IMR-90 (cell line): ENCODE data around the gene RNPEP. TPM values are rescaled to one million over a fixed set of nuclear protein-coding genes. Genes with fewer than 3 reads are reported as not detected.
A peak's percentile ranks its signal among the peaks of the same experiment; 100 is the strongest.

Source experiments
- ATAC-seq: fragments of 200-7000 bp; cut with Tn5 transposase; 2 replicates; pipeline ENCODE4 v1.9.1; 2020; ENCODE audit warnings: low read depth, mild to moderate bottlenecking, moderate library complexity
- BruUV-seq: library from RNA; stranded (reverse); fragments of 400-500 nt; replicated peaks from 2 replicates; lab custom pipeline; 2021; lab: Mats Ljungman, UMichigan
- CTCF ChIA-PET: fragments of 300-600 bp; formaldehyde crosslinking; extraction: SDS; loops from one replicate; lab custom pipeline; 2021; ENCODE audit warnings: antibody characterized with exemption; lab: Yijun Ruan, JAX
- POLR2A ChIA-PET: fragments of 300-600 bp; sonication (Branson Sonifier 250); formaldehyde crosslinking; loops from one replicate; lab custom pipeline; 2022; ENCODE audit warnings: antibody characterized with exemption; ENCODE audit not compliant: unreplicated experiment; lab: Charles Lee
- DNase-seq: peaks from one replicate; pipeline ENCODE4 v3.0.0; 2013
- H2AFZ ChIP-seq: replicated peaks from 2 replicates; pipeline ENCODE3; 2013; ENCODE audit warnings: low read length, mild to moderate bottlenecking; ENCODE audit not compliant: poor library complexity
- H2AK5ac ChIP-seq: 2 replicates; pipeline ENCODE4 v1.6.1; 2013; ENCODE audit warnings: low read depth, low read length, inconsistent platforms
- H2AK9ac ChIP-seq: replicated peaks from 2 replicates; pipeline ENCODE3; 2013; ENCODE audit warnings: mild to moderate bottlenecking, low read depth, low read length, moderate library complexity; ENCODE audit not compliant: poor library complexity
- H2BK120ac ChIP-seq: 2 replicates; pipeline ENCODE4 v1.6.1; 2013; ENCODE audit warnings: low read depth, low read length, inconsistent platforms
- H2BK15ac ChIP-seq: 3 replicates; pipeline ENCODE4 v1.6.1; 2013; ENCODE audit warnings: low read depth, low read length, inconsistent platforms
- H2BK20ac ChIP-seq: 2 replicates; pipeline ENCODE4 v1.6.1; 2013; ENCODE audit warnings: low read depth, mild to moderate bottlenecking, inconsistent platforms, low read length, moderate library complexity
- H2BK5ac ChIP-seq: 2 replicates; pipeline ENCODE4 v1.6.1; 2013; ENCODE audit warnings: mild to moderate bottlenecking, low read depth, low read length, inconsistent platforms; ENCODE audit not compliant: poor library complexity, severe bottlenecking
- H3K14ac ChIP-seq: replicated peaks from 2 replicates; pipeline ENCODE4 v1.6.1; 2013; ENCODE audit warnings: low read depth, low read length, inconsistent platforms
- H3K18ac ChIP-seq: 2 replicates; pipeline ENCODE4 v1.6.1; 2013; ENCODE audit warnings: low read depth, low read length, control low read depth
- H3K23ac ChIP-seq: 2 replicates; pipeline ENCODE4 v1.6.1; 2013; ENCODE audit warnings: low read depth, low read length, inconsistent platforms
- H3K27ac ChIP-seq: 2 replicates; pipeline ENCODE4 v1.5.1; 2013; ENCODE audit warnings: mild to moderate bottlenecking, control low read depth, low read length; ENCODE audit not compliant: insufficient read depth
- H3K27me3 ChIP-seq: 2 replicates; pipeline ENCODE4 v1.6.1; 2013; ENCODE audit warnings: low read length; ENCODE audit not compliant: control insufficient read depth, insufficient read depth
- H3K36me3 ChIP-seq: 2 replicates; pipeline ENCODE4 v1.6.1; 2013; ENCODE audit warnings: low read length, mixed read lengths; ENCODE audit not compliant: control insufficient read depth, insufficient read depth
- H3K4ac ChIP-seq: 2 replicates; pipeline ENCODE4 v1.6.1; 2013; ENCODE audit warnings: low read depth, low read length, inconsistent platforms
- H3K4me1 ChIP-seq: 2 replicates; pipeline ENCODE4 v1.6.1; 2013; ENCODE audit warnings: low read length, mixed read lengths; ENCODE audit not compliant: control insufficient read depth, insufficient read depth
- H3K4me2 ChIP-seq: 2 replicates; pipeline ENCODE4 v1.6.1; 2013; ENCODE audit warnings: low read depth, mild to moderate bottlenecking, control low read depth, low read length, moderate library complexity
- H3K4me3 ChIP-seq: 2 replicates; pipeline ENCODE4 v1.5.1; 2013; ENCODE audit warnings: low read depth, mild to moderate bottlenecking, control low read depth, low read length, moderate library complexity; ENCODE audit not compliant: insufficient read depth
- H3K56ac ChIP-seq: 2 replicates; pipeline ENCODE4 v1.6.1; 2013; ENCODE audit warnings: low read length, inconsistent platforms; ENCODE audit not compliant: insufficient read depth; ENCODE audit errors: extremely low read depth
- H3K79me1 ChIP-seq, 2 experiments: 2 replicates each; pipeline ENCODE4 v1.6.1; 2013; ENCODE audit warnings: low read length in 2 of 2, inconsistent platforms in 1 of 2, low read depth in 1 of 2
- H3K9ac ChIP-seq: 2 replicates; pipeline ENCODE4 v1.6.1; 2013; ENCODE audit warnings: low read depth, low read length, control low read depth
- H3K9me1 ChIP-seq: 2 replicates; pipeline ENCODE4 v1.6.1; 2013; ENCODE audit warnings: low read length, inconsistent platforms; ENCODE audit not compliant: insufficient read depth
- H3K9me3 ChIP-seq: 2 replicates; pipeline ENCODE4 v1.6.1; 2013; ENCODE audit warnings: low read length; ENCODE audit not compliant: control insufficient read depth, insufficient read depth
- H4K20me1 ChIP-seq: 2 replicates; pipeline ENCODE4 v1.6.1; 2013; ENCODE audit warnings: low read length, inconsistent platforms; ENCODE audit not compliant: insufficient read depth
- H4K5ac ChIP-seq: 2 replicates; pipeline ENCODE4 v1.6.1; 2013; ENCODE audit warnings: mild to moderate bottlenecking, low read depth, low read length, control low read depth
- H4K8ac ChIP-seq, 2 experiments: 2 replicates each; pipeline ENCODE4 v1.6.1; 2013; ENCODE audit warnings: low read depth in 2 of 2, low read length in 2 of 2, control low read depth in 1 of 2, inconsistent platforms in 1 of 2
- H4K91ac ChIP-seq: 2 replicates; pipeline ENCODE4 v1.6.1; 2013; ENCODE audit warnings: low read depth, low read length, inconsistent platforms; ENCODE audit not compliant: insufficient read depth
- BHLHE40 ChIP-seq: fragments of 150-350 bp; IDR thresholded peaks from 2 replicates; pipeline ENCODE4 v1.6.1; 2016; ENCODE audit warnings: mild to moderate bottlenecking, low read depth, low read length
- CEBPB ChIP-seq: IDR thresholded peaks from 2 replicates; pipeline ENCODE4 v1.6.1; 2012; ENCODE audit warnings: low read depth, low read length, improper control_type of control experiment
- CHD1 ChIP-seq: IDR thresholded peaks from 2 replicates; pipeline ENCODE4 v1.6.1; 2012; ENCODE audit warnings: low read depth, low read length, improper control_type of control experiment
- ELK1 ChIP-seq: fragments of 150-350 bp; IDR thresholded peaks from 2 replicates; pipeline ENCODE4 v1.6.1; 2016; ENCODE audit warnings: low read depth, mild to moderate bottlenecking, low read length, moderate library complexity, borderline replicate concordance
- FOS ChIP-seq: fragments of 150-350 bp; IDR thresholded peaks from 2 replicates; pipeline ENCODE4 v1.6.1; 2016; ENCODE audit warnings: low read depth, low read length
- MAFK ChIP-seq: IDR thresholded peaks from 2 replicates; pipeline ENCODE4 v1.6.1; 2012; ENCODE audit warnings: low read depth, low read length, improper control_type of control experiment
- MAZ ChIP-seq: IDR thresholded peaks from 2 replicates; pipeline ENCODE4 v1.6.1; 2012; ENCODE audit warnings: low read depth, mild to moderate bottlenecking, low read length, improper control_type of control experiment, moderate library complexity, borderline replicate concordance
- MXI1 ChIP-seq: IDR thresholded peaks from 2 replicates; pipeline ENCODE4 v1.6.1; 2012; ENCODE audit warnings: low read depth, mild to moderate bottlenecking, low read length, moderate library complexity, borderline replicate concordance
- NFE2L2 ChIP-seq: fragments of 150-350 bp; IDR thresholded peaks from 2 replicates; pipeline ENCODE4 v1.6.1; 2016; ENCODE audit warnings: low read depth, mild to moderate bottlenecking, low read length
- RCOR1 ChIP-seq: IDR thresholded peaks from 2 replicates; pipeline ENCODE4 v1.6.1; 2012; ENCODE audit warnings: mild to moderate bottlenecking, low read length, improper control_type of control experiment; ENCODE audit not compliant: insufficient replicate concordance
- RFX5 ChIP-seq: IDR thresholded peaks from 2 replicates; pipeline ENCODE4 v1.8.0; 2012; ENCODE audit warnings: low read depth, mild to moderate bottlenecking, low read length, moderate library complexity
- USF2 ChIP-seq: fragments of 150-350 bp; IDR thresholded peaks from 2 replicates; pipeline ENCODE4 v1.6.1; 2017; ENCODE audit warnings: mild to moderate bottlenecking, antibody characterized with exemption, low read length, low read depth
- WGBS, 2 experiments: methylation state at CpG; one replicate each; pipeline versions ENCODE4 v1.1.5 to v1.1.7; 2013; ENCODE audit warnings: missing lambda C conversion rate in 2 of 2; ENCODE audit not compliant: insufficient read length in 1 of 2; ENCODE audit errors: extremely low coverage in 2 of 2; 5-methylcytosine and 5-hydroxymethylcytosine counted together
- dilution Hi-C: fragments of 300-500 bp; cut with HindIII; formaldehyde crosslinking; loops from one replicate; pipeline ENCODE4 v1.14.3; 2018; ENCODE audit warnings: low sequenced_read_pairs; ENCODE audit not compliant: unreplicated experiment
- in situ Hi-C: fragments of 300-500 bp; cut with MboI; formaldehyde crosslinking; loops from 3 replicates; pipeline ENCODE4 v1.14.3; 2019; ENCODE audit warnings: low sequenced_read_pairs, inconsistent platforms, mixed read lengths
- intact Hi-C: fragments of 100-400 bp; cut with micrococcal nuclease; formaldehyde crosslinking; loops from 2 replicates; pipeline ENCODE4 v1.10.0; 2022
- polyA plus RNA-seq, 3 experiments: library from polyadenylated mRNA; depleted of rRNA; stranded (reverse); fragments of >200 nt; gene quantifications; 2 replicates each; pipeline ENCODE4 v1.2.3, GENCODE V29; 2012; ENCODE audit warnings: low replicate concordance in 1 of 3
- total RNA-seq: library from RNA; depleted of rRNA; stranded (reverse); fragments of >200 nt; gene quantifications from 2 replicates; pipeline ENCODE4 v1.2.3, GENCODE V29; 2012
- TF ChIP-seq, protein P1 (sequence below): conservative IDR thresholded peaks from 2 replicates; pipeline ENCODE4 v1.5.1; 2012; ENCODE audit warnings: mild to moderate bottlenecking, low read depth, low read length, improper control_type of control experiment

Gene RNPEP
- total and polyA plus RNA-seq, 2 of the 4 experiments (the other 2 are of a cell fraction) = 49.8 to 75.4 TPM

DNA sequence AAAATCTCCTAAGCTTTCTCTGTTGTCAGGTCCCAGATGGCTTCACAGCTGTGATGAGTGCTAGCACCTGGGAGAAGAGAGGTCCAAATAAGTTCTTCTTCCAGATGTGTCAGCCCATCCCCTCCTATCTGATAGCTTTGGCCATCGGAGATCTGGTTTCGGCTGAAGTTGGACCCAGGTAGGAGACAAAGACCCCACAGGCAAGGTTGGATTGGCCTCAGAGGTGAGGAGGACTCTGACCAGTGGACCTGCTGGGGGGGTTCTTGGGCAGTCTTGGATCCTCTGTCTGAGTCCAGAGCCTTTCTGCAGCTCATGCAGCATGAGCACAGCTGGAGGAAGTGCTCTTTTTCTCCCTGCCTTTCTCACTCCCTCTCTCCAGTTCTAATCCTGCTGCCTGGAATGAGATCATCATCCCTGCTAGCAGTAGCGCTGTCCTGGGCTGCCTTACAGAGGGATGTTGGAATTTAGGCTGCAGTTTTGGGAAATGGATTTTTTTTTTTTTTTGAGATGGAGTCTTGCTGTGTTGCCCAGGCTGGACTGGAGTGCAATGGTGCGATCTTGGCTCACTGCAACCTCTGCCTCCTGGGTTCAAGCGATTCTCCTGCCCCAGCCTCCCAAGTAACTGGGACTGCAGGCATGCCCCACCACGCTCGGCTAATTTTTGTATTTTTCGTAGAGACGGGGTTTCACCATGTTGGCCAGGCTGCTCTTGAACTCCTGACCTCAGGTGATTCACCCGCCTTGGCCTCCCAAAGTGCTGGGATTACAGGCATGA, 7.1 kb downstream of the RNPEP start:
- Histone ChIP-seq H4K8ac (no peak overlapping the region), H3K79me1 (peaks cover 19 to 44% of the 10 kb centered on the region in 2 experiments), H3K4me1 (no peaks in the 10 kb centered on the region), H4K91ac (no peak overlapping the region), H2BK5ac (no peak overlapping the region), H2AK9ac (no peak overlapping the region), H3K23ac (no peak overlapping the region), H4K5ac (no peak overlapping the region), H3K56ac (no peak overlapping the region), H4K20me1 (no peaks in the 10 kb centered on the region; the same call in 1 of the 2 replicates), H2BK15ac (no peak overlapping the region), H3K9me3 (no peaks in the 10 kb centered on the region), H3K4me2 (no peak overlapping the region), H3K14ac (no peak overlapping the region), H2AK5ac (no peak overlapping the region), H3K36me3 (peaks cover 40% of the 10 kb centered on the region), H3K9ac (no peak overlapping the region), H3K9me1 (peaks cover 9% of the 10 kb centered on the region; the same call in 1 of the 2 replicates), H3K27me3 (no peaks in the 10 kb centered on the region), H3K27ac (no peak overlapping the region), H3K18ac (no peak overlapping the region), H3K4me3 (no peak overlapping the region), H2BK120ac (no peak overlapping the region), H2AFZ (no peak overlapping the region), H2BK20ac (no peak overlapping the region), H3K4ac (no peak overlapping the region)
- DNase-seq = no peak
- 100% methylated on average over 2 of the region's 10 CpGs; no CpG with 5 or more reads in 1 of the 2 experiments for WGBS, 2 experiments
- in situ Hi-C loops (no loop called here), dilution Hi-C loops (no loop called here), intact Hi-C loops (no loop called here)
- TF ChIP-seq CHD1 = no peak
- TF ChIP-seq NFE2L2 = no peak
- no peak for TF ChIP-seq CEBPB
- TF ChIP-seq RCOR1 = no peak
- no peak for TF ChIP-seq FOS
- no peak for TF ChIP-seq BHLHE40
- no peak for TF ChIP-seq MAZ
- no peak for TF ChIP-seq RFX5
- TF ChIP-seq MXI1 = no peak
- no peak for TF ChIP-seq USF2
- TF ChIP-seq, protein P1, sequence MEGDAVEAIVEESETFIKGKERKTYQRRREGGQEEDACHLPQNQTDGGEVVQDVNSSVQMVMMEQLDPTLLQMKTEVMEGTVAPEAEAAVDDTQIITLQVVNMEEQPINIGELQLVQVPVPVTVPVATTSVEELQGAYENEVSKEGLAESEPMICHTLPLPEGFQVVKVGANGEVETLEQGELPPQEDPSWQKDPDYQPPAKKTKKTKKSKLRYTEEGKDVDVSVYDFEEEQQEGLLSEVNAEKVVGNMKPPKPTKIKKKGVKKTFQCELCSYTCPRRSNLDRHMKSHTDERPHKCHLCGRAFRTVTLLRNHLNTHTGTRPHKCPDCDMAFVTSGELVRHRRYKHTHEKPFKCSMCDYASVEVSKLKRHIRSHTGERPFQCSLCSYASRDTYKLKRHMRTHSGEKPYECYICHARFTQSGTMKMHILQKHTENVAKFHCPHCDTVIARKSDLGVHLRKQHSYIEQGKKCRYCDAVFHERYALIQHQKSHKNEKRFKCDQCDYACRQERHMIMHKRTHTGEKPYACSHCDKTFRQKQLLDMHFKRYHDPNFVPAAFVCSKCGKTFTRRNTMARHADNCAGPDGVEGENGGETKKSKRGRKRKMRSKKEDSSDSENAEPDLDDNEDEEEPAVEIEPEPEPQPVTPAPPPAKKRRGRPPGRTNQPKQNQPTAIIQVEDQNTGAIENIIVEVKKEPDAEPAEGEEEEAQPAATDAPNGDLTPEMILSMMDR = no peak
- TF ChIP-seq ELK1 = no peak
- TF ChIP-seq MAFK = no peak
- ChIA-PET CTCF (no interaction called here), POLR2A (no interaction called here)
- no TSS peak for BruUV-seq
- ATAC-seq = 0 out of 2 replicates have a peak, but pooled peaks have one; percentile 24
